Endothelial cell of umbilical vein (primary cell): ENCODE measurements around the gene ASXL1. TPM values are rescaled to one million over a fixed set of nuclear protein-coding genes. Genes with fewer than 3 reads are reported as not detected.

Experiments used
- BruUV-seq: library from RNA; stranded (reverse); fragments of 400-500 nt; replicated peaks from 2 replicates; lab custom pipeline; 2021; lab: Mats Ljungman, UMichigan
- CTCF ChIA-PET: fragments of 300-600, 350-600 bp; sonication (Branson Sonifier 250); formaldehyde crosslinking; loops from one replicate; lab custom pipeline; 2021; ENCODE audit warnings: antibody characterized with exemption, inconsistent platforms; lab: Charles Lee
- POLR2A ChIA-PET: fragments of 300-600, 350-600 bp; sonication (Branson Sonifier 250); formaldehyde crosslinking; loops from one replicate; lab custom pipeline; 2021; ENCODE audit warnings: antibody characterized with exemption, inconsistent platforms; lab: Charles Lee
- DNase-seq: peaks from one replicate; pipeline ENCODE4 v3.0.0-alpha.2; 2011; ENCODE audit warnings: low read depth, low spot score
- FAIRE-seq: peaks from 2 replicates; lab custom pipeline; 2011; peaks lifted over from hg19 to GRCh38; lab: Jason Lieb, UNC
- H2AFZ ChIP-seq: 2 replicates; pipeline ENCODE4 v1.6.0; 2012; ENCODE audit warnings: low read depth, low read length, control low read depth, inconsistent platforms
- H3K27ac ChIP-seq: 2 replicates; pipeline ENCODE4 v1.5.1; 2011; ENCODE audit warnings: low read depth, mild to moderate bottlenecking, control low read depth, low read length, moderate library complexity; ENCODE audit not compliant: insufficient read depth
- H3K27me3 ChIP-seq, 2 experiments: 2 replicates each; pipeline versions ENCODE4 v1.6.0 to v1.6.1; 2011; ENCODE audit warnings: low read length in 2 of 2, mixed read lengths in 1 of 2; ENCODE audit not compliant: control insufficient read depth in 2 of 2, insufficient read depth in 2 of 2
- H3K36me3 ChIP-seq, 2 experiments: 2 replicates in 1 of 2; 3 replicates in 1 of 2; pipeline ENCODE4 v1.5.1; 2011; ENCODE audit warnings: low read length in 2 of 2, mild to moderate bottlenecking in 1 of 2, moderate library complexity in 1 of 2; ENCODE audit not compliant: control insufficient read depth in 2 of 2, insufficient read depth in 2 of 2; ENCODE audit errors: extremely low read depth in 1 of 2
- H3K4me1 ChIP-seq: 3 replicates; pipeline ENCODE4 v1.5.1; 2011; ENCODE audit warnings: mild to moderate bottlenecking, low read length; ENCODE audit not compliant: control insufficient read depth, insufficient read depth; ENCODE audit errors: extremely low read depth
- H3K4me2 ChIP-seq: 2 replicates; pipeline ENCODE4 v1.6.1; 2011; ENCODE audit warnings: low read length, control low read depth, mixed read lengths; ENCODE audit not compliant: insufficient read depth
- H3K4me3 ChIP-seq, 3 experiments: fragments of 200-600 bp in 1 of 3; sonication (generic), shearing (Covaris generic) in 1 of 3; replicated peaks in 1 of 3; 2 replicates each; pipeline ENCODE4 v1.5.1; 2011 to 2016; ENCODE audit warnings: control low read depth in 3 of 3, low read length in 3 of 3, mild to moderate bottlenecking in 2 of 3, inconsistent platforms in 1 of 3, low read depth in 1 of 3, moderate library complexity in 1 of 3; ENCODE audit not compliant: insufficient read depth in 1 of 3
- H3K79me2 ChIP-seq: 2 replicates; pipeline ENCODE4 v1.6.0; 2012; ENCODE audit warnings: low read length, inconsistent platforms; ENCODE audit not compliant: control insufficient read depth, insufficient read depth
- H3K9ac ChIP-seq: replicated peaks from 2 replicates; pipeline ENCODE3; 2011; ENCODE audit warnings: low read length, control low read depth; ENCODE audit not compliant: insufficient read depth; ENCODE audit errors: extremely low read depth
- H3K9me1 ChIP-seq: replicated peaks from 3 replicates; pipeline ENCODE4 v1.6.0; 2011; ENCODE audit warnings: mild to moderate bottlenecking, low read length; ENCODE audit not compliant: control insufficient read depth, insufficient read depth; ENCODE audit errors: extremely low read depth
- H3K9me3 ChIP-seq: replicated peaks from 2 replicates; pipeline ENCODE4 v1.5.1; 2012; ENCODE audit warnings: low read length, inconsistent platforms; ENCODE audit not compliant: control insufficient read depth, insufficient read depth
- H4K20me1 ChIP-seq: replicated peaks from 2 replicates; pipeline ENCODE3; 2011; ENCODE audit warnings: mild to moderate bottlenecking, low read length; ENCODE audit not compliant: control insufficient read depth, insufficient read depth; ENCODE audit errors: extremely low read depth
- EZH2 ChIP-seq: IDR thresholded peaks from 2 replicates; pipeline ENCODE4 v1.6.1; 2012; ENCODE audit warnings: borderline replicate concordance, low read depth, mild to moderate bottlenecking, moderate library complexity, low read length, inconsistent platforms; ENCODE audit not compliant: severe bottlenecking
- FOS ChIP-seq: IDR thresholded peaks from 2 replicates; pipeline ENCODE4 v1.6.1; 2011; ENCODE audit warnings: mild to moderate bottlenecking, low read length, moderate library complexity, borderline replicate concordance; ENCODE audit not compliant: insufficient read depth
- GATA2 ChIP-seq: IDR thresholded peaks from 2 replicates; pipeline ENCODE4 v1.7.0; 2011; ENCODE audit warnings: low read depth, mild to moderate bottlenecking, moderate library complexity, mixed read lengths, low read length; ENCODE audit not compliant: insufficient read length, insufficient read depth
- JUN ChIP-seq: IDR thresholded peaks from 2 replicates; pipeline ENCODE4 v1.6.1; 2011; ENCODE audit warnings: borderline replicate concordance, low read depth; ENCODE audit not compliant: insufficient read length, insufficient read depth
- MYC ChIP-seq: IDR thresholded peaks from one replicate; pipeline ENCODE4 v1.6.1; 2011; ENCODE audit warnings: mild to moderate bottlenecking, low read depth, low read length
- POLR2A ChIP-seq: IDR thresholded peaks from 2 replicates; pipeline ENCODE4 v1.6.1; 2012; ENCODE audit warnings: low read depth, mild to moderate bottlenecking, control low read depth, low read length
- POLR2AphosphoS5 ChIP-seq: IDR thresholded peaks from 2 replicates; pipeline ENCODE4 v1.6.1; 2012; ENCODE audit warnings: low read depth, mild to moderate bottlenecking, control low read depth, low read length, moderate library complexity; ENCODE audit not compliant: insufficient read depth
- dilution Hi-C: fragments of 300-500 bp; cut with MboI; formaldehyde crosslinking; loops from one replicate; pipeline ENCODE4 v1.15.0; 2019; ENCODE audit warnings: low sequenced_read_pairs; ENCODE audit not compliant: extremely low pct_ligation_motif_present
- intact Hi-C: fragments of 100-400 bp; cut with micrococcal nuclease; formaldehyde crosslinking; loops from one replicate; pipeline ENCODE4 v1.10.0; 2022
- polyA plus RNA-seq, 4 experiments: library from polyadenylated mRNA; depleted of rRNA in 3 of 4; stranded (reverse) in 3 of 4; unstranded in 1 of 4; fragments of >200 nt; gene quantifications; 2 replicates each; pipeline versions ENCODE4 v1.2.1 to v1.2.3, GENCODE V29; 2011 to 2012; ENCODE audit warnings: missing spikeins in 1 of 4
- total RNA-seq: library from RNA; stranded (reverse); gene quantifications from 2 replicates; pipeline ENCODE4 v1.2.3, GENCODE V29; 2021
- TF ChIP-seq, protein P1 (sequence below): IDR thresholded peaks from 2 replicates; pipeline ENCODE4 v1.6.1; 2011; ENCODE audit not compliant: insufficient read depth, insufficient read length
- TF ChIP-seq, protein P2 (sequence below), 2 donors: IDR thresholded peaks; 1 replicate in 1 of 2; 2 replicates in 1 of 2; pipeline ENCODE4 v1.5.1; 2011; ENCODE audit warnings: low read length in 2 of 2, mild to moderate bottlenecking in 2 of 2, moderate library complexity in 2 of 2, control low read depth in 1 of 2, inconsistent platforms in 1 of 2, low read depth in 1 of 2; ENCODE audit not compliant: insufficient read depth in 1 of 2; ENCODE audit errors: extremely low read depth in 1 of 2

The ASXL1 gene
- total and polyA plus RNA-seq, 2 donors (not counting 3 experiments of a cell fraction or from before 2014, with no cell fraction given), result 45.4 to 101 TPM

DNA sequence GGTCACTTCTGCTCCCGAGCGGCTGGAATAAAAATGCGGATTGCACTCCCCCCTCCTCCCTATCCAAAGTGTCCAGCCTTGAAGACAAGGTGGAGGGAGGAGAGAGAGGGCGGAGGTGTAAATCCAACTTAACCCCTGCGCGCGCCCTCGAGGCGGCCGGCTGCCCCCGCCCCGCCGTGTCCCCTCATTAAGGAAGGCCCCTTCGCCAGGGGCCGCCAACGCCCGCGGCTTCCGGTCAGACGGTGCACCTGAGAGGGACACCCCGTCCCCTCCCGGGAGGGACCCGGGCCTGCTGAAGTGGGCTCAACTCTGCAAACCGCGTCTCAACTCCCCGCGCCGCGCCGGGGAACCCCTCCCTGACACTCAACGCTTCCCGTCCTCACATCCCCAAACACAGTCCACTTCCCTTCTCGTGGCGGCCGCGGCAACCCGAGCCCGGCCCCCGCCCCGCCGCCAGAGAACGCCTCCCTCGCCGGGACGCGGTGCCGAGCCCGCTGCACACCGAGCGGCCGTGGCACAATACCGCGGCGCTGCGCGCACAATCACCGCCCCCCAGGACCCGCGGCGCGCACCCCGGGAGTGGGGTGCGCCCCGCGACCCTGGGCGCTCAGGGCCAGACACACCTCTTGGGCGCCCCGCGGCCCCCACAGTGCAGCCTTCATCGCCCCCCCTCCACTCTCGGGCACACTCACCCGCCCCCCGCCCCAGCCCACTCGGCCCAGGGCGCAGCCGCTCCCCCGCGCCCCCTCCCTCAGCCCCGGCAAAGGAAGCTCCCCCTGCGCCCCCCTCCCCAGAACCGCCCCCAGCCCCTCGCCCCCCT is 124.5 kb downstream of the ASXL1 start:
- H3K36me3 ChIP-seq, result no peaks in the 10 kb centered on the region
- no peak for TF ChIP-seq JUN
- TF ChIP-seq POLR2AphosphoS5, result no peak
- TF ChIP-seq MYC, result no peak
- TF ChIP-seq, protein P1, sequence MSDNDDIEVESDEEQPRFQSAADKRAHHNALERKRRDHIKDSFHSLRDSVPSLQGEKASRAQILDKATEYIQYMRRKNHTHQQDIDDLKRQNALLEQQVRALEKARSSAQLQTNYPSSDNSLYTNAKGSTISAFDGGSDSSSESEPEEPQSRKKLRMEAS, result no peak
- TF ChIP-seq, protein P2, sequence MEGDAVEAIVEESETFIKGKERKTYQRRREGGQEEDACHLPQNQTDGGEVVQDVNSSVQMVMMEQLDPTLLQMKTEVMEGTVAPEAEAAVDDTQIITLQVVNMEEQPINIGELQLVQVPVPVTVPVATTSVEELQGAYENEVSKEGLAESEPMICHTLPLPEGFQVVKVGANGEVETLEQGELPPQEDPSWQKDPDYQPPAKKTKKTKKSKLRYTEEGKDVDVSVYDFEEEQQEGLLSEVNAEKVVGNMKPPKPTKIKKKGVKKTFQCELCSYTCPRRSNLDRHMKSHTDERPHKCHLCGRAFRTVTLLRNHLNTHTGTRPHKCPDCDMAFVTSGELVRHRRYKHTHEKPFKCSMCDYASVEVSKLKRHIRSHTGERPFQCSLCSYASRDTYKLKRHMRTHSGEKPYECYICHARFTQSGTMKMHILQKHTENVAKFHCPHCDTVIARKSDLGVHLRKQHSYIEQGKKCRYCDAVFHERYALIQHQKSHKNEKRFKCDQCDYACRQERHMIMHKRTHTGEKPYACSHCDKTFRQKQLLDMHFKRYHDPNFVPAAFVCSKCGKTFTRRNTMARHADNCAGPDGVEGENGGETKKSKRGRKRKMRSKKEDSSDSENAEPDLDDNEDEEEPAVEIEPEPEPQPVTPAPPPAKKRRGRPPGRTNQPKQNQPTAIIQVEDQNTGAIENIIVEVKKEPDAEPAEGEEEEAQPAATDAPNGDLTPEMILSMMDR (IDR thresholded peaks at IDR 0.05; ENCODE audit: extremely low read depth in 1 of 2, insufficient read depth in 1 of 2, low read depth in 1 of 2, low read length in 2 of 2), result no peak
- TF ChIP-seq FOS, result no peak
- no peak for TF ChIP-seq EZH2
- no peak for TF ChIP-seq GATA2
- no peak for TF ChIP-seq POLR2A
- H3K4me1 ChIP-seq, result peaks cover 58% of the 10 kb centered on the region
- peak overlapping the region; percentile 93 for H3K4me2 ChIP-seq
- H2AFZ ChIP-seq, result no peak overlapping the region
- DNase-seq, result peak; percentile 35
- H4K20me1 ChIP-seq, result peaks cover 2% of the 10 kb centered on the region
- H3K27me3 ChIP-seq, result no peaks in the 10 kb centered on the region
- no peak for FAIRE-seq
- no TSS peak for BruUV-seq
- peak overlapping the region; percentile 84 for H3K9ac ChIP-seq
- peak overlapping the region; percentile 85 to 96 (median 89) for H3K4me3 ChIP-seq
- peaks cover 55% of the 10 kb centered on the region for H3K79me2 ChIP-seq
- POLR2A ChIA-PET, result interaction anchor here (0.7 kb wide), 1 partner anchor 60 kb away, joined by 3 read pairs; no protein-coding TSS in a partner anchor
- H3K9me1 ChIP-seq, result no peaks in the 10 kb centered on the region
- H3K27ac ChIP-seq, result peak overlapping the region; percentile 67
- intact Hi-C loops (loop anchor here (1.0 kb wide), 1 partner anchor 124 kb away; the partner anchor contains the start of gene ASXL1), dilution Hi-C loops (no loop called here)
- CTCF ChIA-PET, result interaction anchor here (4.5 kb wide), 1 partner anchor 15 kb away, joined by 45 read pairs; no protein-coding TSS in a partner anchor
- H3K9me3 ChIP-seq, result no peaks in the 10 kb centered on the region
